Activated T-helper 17 cell treated with anti-CD3 and anti-CD28 coated beads, Interleukin-2, amount 50 U/mL, for 72 hours (primary cell): Measurements from ENCODE around the gene CP. TPM values are rescaled to one million over a fixed set of nuclear protein-coding genes. Genes with fewer than 3 reads are reported as not detected.
"Not testable (repeated sequence)": the region's sequence is repeated elsewhere in the genome, so short reads cannot be mapped to it uniquely, and the experiment has no call there.

Experiments
- ATAC-seq: fragments of 150-1000 bp; cut with Tn5 transposase; replicated peaks from 2 replicates; pipeline ENCODE4 v1.10.0; 2021; ENCODE audit warnings: mild to moderate bottlenecking, moderate library complexity
- H3K27ac Mint-ChIP-seq: one replicate; pipeline ENCODE4 v1.8.0; 2022; ENCODE audit warnings: mixed read lengths
- H3K27me3 Mint-ChIP-seq: one replicate; pipeline ENCODE4 v1.8.0; 2022; ENCODE audit warnings: mixed read lengths
- H3K36me3 Mint-ChIP-seq: one replicate; pipeline ENCODE4 v1.8.0; 2022; ENCODE audit warnings: low read depth, mild to moderate bottlenecking, mixed read lengths
- H3K4me1 Mint-ChIP-seq: one replicate; pipeline ENCODE4 v1.8.0; 2022; ENCODE audit warnings: mixed read lengths
- H3K4me3 Mint-ChIP-seq: one replicate; pipeline ENCODE4 v1.8.0; 2022; ENCODE audit warnings: mild to moderate bottlenecking, mixed read lengths
- H3K9me3 Mint-ChIP-seq: one replicate; pipeline ENCODE4 v1.8.0; 2022; ENCODE audit warnings: mixed read lengths
- total RNA-seq, 2 donors: library from RNA; stranded (reverse); gene quantifications; one replicate each; pipeline ENCODE4 v1.2.3, GENCODE V29; 2022

Gene CP
- total RNA-seq, 2 donors from 2014 or later: not detected

GRCh38 chr3:149215515-149215914, 6.1 kb downstream of the CP start:
- Mint-ChIP-seq H3K4me1 (no peaks in the 10 kb centered on the region), H3K27me3 (peaks cover 10% of the 10 kb centered on the region), H3K9me3 (no peaks in the 10 kb centered on the region), H3K27ac (no peak overlapping the region), H3K36me3 (no peaks in the 10 kb centered on the region), H3K4me3 (no peak overlapping the region)
- ATAC-seq: no peak

GRCh38 chr3:149214702-149215101, 6.9 kb downstream of the CP start:
- H3K27ac Mint-ChIP-seq: no peak overlapping the region
- no peaks in the 10 kb centered on the region for H3K36me3 Mint-ChIP-seq
- H3K4me1 Mint-ChIP-seq: no peaks in the 10 kb centered on the region

GRCh38 chr3:149212386-149212785, 9.2 kb downstream of the CP start:
- Mint-ChIP-seq H3K4me1 (no peaks in the 10 kb centered on the region), H3K27ac (no peak overlapping the region), H3K9me3 (no peaks in the 10 kb centered on the region), H3K36me3 (no peaks in the 10 kb centered on the region), H3K27me3 (peaks cover 20% of the 10 kb centered on the region), H3K4me3 (no peak overlapping the region)
- ATAC-seq: no peak

More at GRCh38 chr3:149214702-149215101, 6.9 kb downstream of the CP start:
- no peak overlapping the region for H3K4me3 Mint-ChIP-seq
- no peaks in the 10 kb centered on the region for H3K9me3 Mint-ChIP-seq
- no peak for ATAC-seq
- peaks cover 15% of the 10 kb centered on the region for H3K27me3 Mint-ChIP-seq

- no peak overlapping the region for H3K4me3 Mint-ChIP-seq
- H3K4me1 Mint-ChIP-seq: no peaks in the 10 kb centered on the region
- no peaks in the 10 kb centered on the region for H3K9me3 Mint-ChIP-seq
- ATAC-seq: no peak
- no peaks in the 10 kb centered on the region for H3K36me3 Mint-ChIP-seq
- peaks cover 25% of the 10 kb centered on the region for H3K27me3 Mint-ChIP-seq
- no peak overlapping the region for H3K27ac Mint-ChIP-seq
Measured at GRCh38 chr3:149209431-149209830, 12.2 kb downstream of the CP start.

- Mint-ChIP-seq H3K4me3 (no peak overlapping the region), H3K9me3 (no peaks in the 10 kb centered on the region), H3K4me1 (peaks cover 7% of the 10 kb centered on the region), H3K27ac (no peak overlapping the region), H3K36me3 (no peaks in the 10 kb centered on the region), H3K27me3 (peaks cover 34% of the 10 kb centered on the region)
- no peak for ATAC-seq
Measured at GRCh38 chr3:149207475-149207874, 14.2 kb downstream of the CP start.

GRCh38 chr3:149204390-149204991, 17.1 kb downstream of the CP start:
- Mint-ChIP-seq H3K36me3 (no peaks in the 10 kb centered on the region), H3K4me1 (peaks cover 7% of the 10 kb centered on the region), H3K27ac (no peak overlapping the region), H3K27me3 (peaks cover 22% of the 10 kb centered on the region), H3K4me3 (no peak overlapping the region), H3K9me3 (no peaks in the 10 kb centered on the region)
- ATAC-seq: no peak

- H3K4me1 Mint-ChIP-seq: peaks cover 7% of the 10 kb centered on the region
- H3K36me3 Mint-ChIP-seq: no peaks in the 10 kb centered on the region
- H3K27me3 Mint-ChIP-seq: peaks cover 22% of the 10 kb centered on the region
- H3K27ac Mint-ChIP-seq: no peak overlapping the region
- H3K9me3 Mint-ChIP-seq: no peaks in the 10 kb centered on the region
- peak; percentile 79 for ATAC-seq
- no peak overlapping the region for H3K4me3 Mint-ChIP-seq
Measured at GRCh38 chr3:149203758-149204157, 17.9 kb downstream of the CP start.

GRCh38 chr3:149199474-149199873, 22.2 kb downstream of the CP start:
- Mint-ChIP-seq H3K4me1 (peaks cover 7% of the 10 kb centered on the region), H3K9me3 (no peaks in the 10 kb centered on the region), H3K36me3 (no peaks in the 10 kb centered on the region), H3K27me3 (peaks cover 18% of the 10 kb centered on the region), H3K4me3 (no peak overlapping the region), H3K27ac (no peak overlapping the region)
- ATAC-seq: no peak

GRCh38 chr3:149198611-149199010, 23.0 kb downstream of the CP start:
- Mint-ChIP-seq H3K4me1 (peaks cover under 1% of the 10 kb centered on the region), H3K4me3 (no peak overlapping the region), H3K27ac (no peak overlapping the region), H3K27me3 (peaks cover 10% of the 10 kb centered on the region), H3K36me3 (no peaks in the 10 kb centered on the region), H3K9me3 (no peaks in the 10 kb centered on the region)
- ATAC-seq: no peak

- no peaks in the 10 kb centered on the region for H3K4me1 Mint-ChIP-seq
- no peak overlapping the region for H3K27ac Mint-ChIP-seq
- no peaks in the 10 kb centered on the region for H3K9me3 Mint-ChIP-seq
- H3K36me3 Mint-ChIP-seq: no peaks in the 10 kb centered on the region
- H3K27me3 Mint-ChIP-seq: peaks cover 9% of the 10 kb centered on the region
- ATAC-seq: no peak
- H3K4me3 Mint-ChIP-seq: no peak overlapping the region
Measured at GRCh38 chr3:149197669-149198068, 24.0 kb downstream of the CP start.

GRCh38 chr3:149196805-149197592, 24.6 kb downstream of the CP start:
- H3K4me1 Mint-ChIP-seq, H3K4me3 Mint-ChIP-seq, H3K36me3 Mint-ChIP-seq, H3K27me3 Mint-ChIP-seq, H3K27ac Mint-ChIP-seq, H3K9me3 Mint-ChIP-seq, ATAC-seq: not testable (repeated sequence)

- Mint-ChIP-seq H3K4me3 (no peak overlapping the region), H3K4me1 (no peaks in the 10 kb centered on the region), H3K9me3 (no peaks in the 10 kb centered on the region), H3K36me3 (no peaks in the 10 kb centered on the region), H3K27ac (no peak overlapping the region), H3K27me3 (peaks cover 5% of the 10 kb centered on the region)
- ATAC-seq: no peak
Measured at GRCh38 chr3:149195221-149195620, 26.4 kb downstream of the CP start.

GRCh38 chr3:149188494-149188893, 33.1 kb downstream of the CP start:
- no peaks in the 10 kb centered on the region for H3K27me3 Mint-ChIP-seq
- no peaks in the 10 kb centered on the region for H3K4me1 Mint-ChIP-seq
- ATAC-seq: no peak
- H3K9me3 Mint-ChIP-seq: no peaks in the 10 kb centered on the region
- no peaks in the 10 kb centered on the region for H3K36me3 Mint-ChIP-seq
- no peak overlapping the region for H3K4me3 Mint-ChIP-seq
- H3K27ac Mint-ChIP-seq: no peak overlapping the region

GRCh38 chr3:149186721-149187120, 34.9 kb downstream of the CP start:
- no peaks in the 10 kb centered on the region for H3K36me3 Mint-ChIP-seq
- H3K27me3 Mint-ChIP-seq: no peaks in the 10 kb centered on the region
- H3K27ac Mint-ChIP-seq: no peak overlapping the region
- ATAC-seq: no peak
- no peaks in the 10 kb centered on the region for H3K4me1 Mint-ChIP-seq
- H3K4me3 Mint-ChIP-seq: no peak overlapping the region
- no peaks in the 10 kb centered on the region for H3K9me3 Mint-ChIP-seq

GRCh38 chr3:149186219-149186618, 35.4 kb downstream of the CP start:
- no peak for ATAC-seq
- no peaks in the 10 kb centered on the region for H3K36me3 Mint-ChIP-seq
- no peak overlapping the region for H3K4me3 Mint-ChIP-seq
- H3K4me1 Mint-ChIP-seq: no peaks in the 10 kb centered on the region
- H3K27me3 Mint-ChIP-seq: no peaks in the 10 kb centered on the region
- H3K9me3 Mint-ChIP-seq: no peaks in the 10 kb centered on the region
- no peak overlapping the region for H3K27ac Mint-ChIP-seq
